ENCODE results near the gene PCSK5. TPM values are rescaled to one million over a fixed set of nuclear protein-coding genes. Genes with fewer than 3 reads are reported as not detected.

Gene PCSK5
- total and polyA plus RNA-seq, 2 experiments from 2014 or later, result 59.1 to 71.7 TPM

GRCh38 chr9:76004526-76004925, 114.1 kb downstream of the PCSK5 start:
- Histone ChIP-seq H3K9me3 (ENCODE audit: low read depth) (no peaks in the 10 kb centered on the region), H3K4me1 (ENCODE audit: insufficient read depth) (no peaks in the 10 kb centered on the region), H3K36me3 (replicated peaks; ENCODE audit: insufficient read depth, low read depth) (no peaks in the 10 kb centered on the region), H3K9me2 (replicated peaks; ENCODE audit: insufficient read depth) (no peaks in the 10 kb centered on the region), H3K27me3 (no peaks in the 10 kb centered on the region), H3K27ac (no peak overlapping the region), H4K20me1 (ENCODE audit: insufficient read depth, poor library complexity, severe bottlenecking) (no peaks in the 10 kb centered on the region), H3K4me3 (no peak overlapping the region), H3K79me2 (peaks cover 81% of the 10 kb centered on the region), H2AFZ (no peak overlapping the region), H3K4me2 (no peak overlapping the region)
- DNase-seq (ENCODE audit: low spot score), result no peak
- TF ChIP-seq EZH2 (IDR thresholded peaks at IDR 0.05; ENCODE audit: borderline replicate concordance), result no peak
- TF ChIP-seq CTCF (IDR thresholded peaks at IDR 0.05; ENCODE audit: poor library complexity), result no peak
- no peak for TF ChIP-seq EZH2phosphoT487 (IDR thresholded peaks at IDR 0.05; ENCODE audit: low read depth, severe bottlenecking, unreplicated experiment)
- 100% methylated on average over 1 of the region's 1 CpG for WGBS (ENCODE audit: low lambda C conversion rate, missing lambda C conversion rate)

DNA sequence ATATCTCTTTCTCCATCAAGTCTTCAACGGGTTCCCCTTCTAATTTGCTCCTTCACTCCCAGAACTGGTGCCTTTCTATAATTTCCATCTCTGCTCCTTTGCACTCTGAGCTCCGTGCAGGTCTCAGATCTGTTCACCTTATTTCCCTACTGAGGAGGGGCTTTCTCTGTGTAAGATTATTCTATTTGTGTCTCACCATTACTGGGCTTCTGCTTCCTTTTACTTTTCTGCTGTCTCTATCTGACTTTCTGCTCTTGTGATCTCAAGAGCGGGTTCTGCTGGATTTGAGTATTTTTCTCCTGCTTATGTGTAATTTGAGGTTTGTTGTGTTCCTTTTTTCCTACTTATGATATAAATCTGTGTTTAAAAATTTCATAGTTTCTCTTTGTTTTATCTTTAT, 117.5 kb downstream of the PCSK5 start:
- Histone ChIP-seq H3K79me2 (peaks cover 76% of the 10 kb centered on the region), H2AFZ (no peak overlapping the region), H3K4me2 (no peak overlapping the region), H3K36me3 (replicated peaks; ENCODE audit: insufficient read depth, low read depth) (no peaks in the 10 kb centered on the region), H3K27me3 (no peaks in the 10 kb centered on the region), H3K4me1 (ENCODE audit: insufficient read depth) (peaks cover 3% of the 10 kb centered on the region), H3K27ac (no peak overlapping the region), H4K20me1 (ENCODE audit: insufficient read depth, poor library complexity, severe bottlenecking) (no peaks in the 10 kb centered on the region), H3K9me2 (replicated peaks; ENCODE audit: insufficient read depth) (no peaks in the 10 kb centered on the region), H3K4me3 (no peak overlapping the region), H3K9me3 (ENCODE audit: low read depth) (no peaks in the 10 kb centered on the region)
- no peak for DNase-seq (ENCODE audit: low spot score)
- no peak for TF ChIP-seq CTCF (IDR thresholded peaks at IDR 0.05; ENCODE audit: poor library complexity)
- TF ChIP-seq EZH2phosphoT487 (IDR thresholded peaks at IDR 0.05; ENCODE audit: low read depth, severe bottlenecking, unreplicated experiment), result no peak
- TF ChIP-seq EZH2 (IDR thresholded peaks at IDR 0.05; ENCODE audit: borderline replicate concordance), result no peak
- WGBS (ENCODE audit: low lambda C conversion rate, missing lambda C conversion rate), result 82% methylated on average over 3 of the region's 3 CpGs

DNA sequence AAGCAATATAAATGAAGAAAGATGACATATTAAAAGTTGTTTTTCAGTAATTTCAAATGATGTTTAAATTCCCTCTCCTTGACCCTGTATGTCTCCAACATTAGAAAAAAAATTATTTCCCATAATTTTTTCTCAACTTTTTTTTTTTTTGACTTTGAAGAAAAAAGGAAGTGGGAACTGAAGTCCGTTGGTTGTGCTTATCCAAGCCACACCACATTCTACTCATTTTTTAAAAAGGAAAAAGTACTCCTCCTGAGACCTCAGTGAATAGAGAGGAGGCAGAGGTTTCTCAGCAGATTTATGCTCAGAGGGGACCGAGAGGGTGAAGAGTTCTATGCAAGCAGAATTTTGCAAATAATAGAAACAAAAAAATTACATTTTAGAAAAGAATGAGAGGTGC, 123.3 kb downstream of the PCSK5 start:
- H3K9me3 ChIP-seq (ENCODE audit: low read depth), result no peaks in the 10 kb centered on the region
- TF ChIP-seq EZH2phosphoT487 (IDR thresholded peaks at IDR 0.05; ENCODE audit: low read depth, severe bottlenecking, unreplicated experiment), result no peak
- TF ChIP-seq CTCF (IDR thresholded peaks at IDR 0.05; ENCODE audit: poor library complexity), result no peak
- no peak for TF ChIP-seq EZH2 (IDR thresholded peaks at IDR 0.05; ENCODE audit: borderline replicate concordance)
- no peak overlapping the region for H3K4me3 ChIP-seq
- no peaks in the 10 kb centered on the region for H3K36me3 ChIP-seq (replicated peaks; ENCODE audit: insufficient read depth, low read depth)
- H3K79me2 ChIP-seq, result peaks cover 76% of the 10 kb centered on the region
- WGBS (ENCODE audit: low lambda C conversion rate, missing lambda C conversion rate), result 92% methylated on average over 2 of the region's 2 CpGs
- H3K27me3 ChIP-seq, result no peaks in the 10 kb centered on the region
- peaks cover 9% of the 10 kb centered on the region for H3K4me1 ChIP-seq (ENCODE audit: insufficient read depth)
- H3K4me2 ChIP-seq, result no peak overlapping the region
- DNase-seq (ENCODE audit: low spot score), result no peak
- H4K20me1 ChIP-seq (ENCODE audit: insufficient read depth, poor library complexity, severe bottlenecking), result no peaks in the 10 kb centered on the region
- no peak overlapping the region for H3K27ac ChIP-seq
- no peak overlapping the region for H2AFZ ChIP-seq
- H3K9me2 ChIP-seq (replicated peaks; ENCODE audit: insufficient read depth), result no peaks in the 10 kb centered on the region

GRCh38 chr9:76018235-76018634, 127.8 kb downstream of the PCSK5 start:
- TF ChIP-seq EZH2phosphoT487 (IDR thresholded peaks at IDR 0.05; ENCODE audit: low read depth, severe bottlenecking, unreplicated experiment), result no peak
- TF ChIP-seq CTCF (IDR thresholded peaks at IDR 0.05; ENCODE audit: poor library complexity), result no peak
- TF ChIP-seq EZH2 (IDR thresholded peaks at IDR 0.05; ENCODE audit: borderline replicate concordance), result no peak
- Histone ChIP-seq H2AFZ (no peak overlapping the region), H3K27me3 (no peaks in the 10 kb centered on the region), H3K9me3 (ENCODE audit: low read depth) (no peaks in the 10 kb centered on the region), H3K27ac (peak overlapping the region; percentile 18), H3K4me1 (ENCODE audit: insufficient read depth) (peaks cover 6% of the 10 kb centered on the region), H3K4me2 (peak overlapping the region; percentile 44), H3K9me2 (replicated peaks; ENCODE audit: insufficient read depth) (no peaks in the 10 kb centered on the region), H3K36me3 (replicated peaks; ENCODE audit: insufficient read depth, low read depth) (no peaks in the 10 kb centered on the region), H3K4me3 (no peak overlapping the region), H3K79me2 (peaks cover 87% of the 10 kb centered on the region), H4K20me1 (ENCODE audit: insufficient read depth, poor library complexity, severe bottlenecking) (no peaks in the 10 kb centered on the region)
- WGBS (ENCODE audit: low lambda C conversion rate, missing lambda C conversion rate), result 81% methylated on average over 12 of the region's 12 CpGs
- DNase-seq (ENCODE audit: low spot score), result no peak
